ENCODE data around the gene RABGGTA.

- TF ChIP-seq EZH2 (IDR thresholded peaks at IDR 0.05; ENCODE audit: low read depth, unreplicated experiment) (no peak), ZNF114 (CRISPR knock-in tag; IDR thresholded peaks at IDR 0.05) (no peak), POLR2AphosphoS5 (IDR thresholded peaks at IDR 0.05; ENCODE audit: low read depth) (no peak), EZH2phosphoT487 (IDR thresholded peaks at IDR 0.05; ENCODE audit: unreplicated experiment) (no peak), JUNB (IDR thresholded peaks at IDR 0.05; ENCODE audit: unreplicated experiment) (no peak)
- TF ChIP-seq, protein P1, sequence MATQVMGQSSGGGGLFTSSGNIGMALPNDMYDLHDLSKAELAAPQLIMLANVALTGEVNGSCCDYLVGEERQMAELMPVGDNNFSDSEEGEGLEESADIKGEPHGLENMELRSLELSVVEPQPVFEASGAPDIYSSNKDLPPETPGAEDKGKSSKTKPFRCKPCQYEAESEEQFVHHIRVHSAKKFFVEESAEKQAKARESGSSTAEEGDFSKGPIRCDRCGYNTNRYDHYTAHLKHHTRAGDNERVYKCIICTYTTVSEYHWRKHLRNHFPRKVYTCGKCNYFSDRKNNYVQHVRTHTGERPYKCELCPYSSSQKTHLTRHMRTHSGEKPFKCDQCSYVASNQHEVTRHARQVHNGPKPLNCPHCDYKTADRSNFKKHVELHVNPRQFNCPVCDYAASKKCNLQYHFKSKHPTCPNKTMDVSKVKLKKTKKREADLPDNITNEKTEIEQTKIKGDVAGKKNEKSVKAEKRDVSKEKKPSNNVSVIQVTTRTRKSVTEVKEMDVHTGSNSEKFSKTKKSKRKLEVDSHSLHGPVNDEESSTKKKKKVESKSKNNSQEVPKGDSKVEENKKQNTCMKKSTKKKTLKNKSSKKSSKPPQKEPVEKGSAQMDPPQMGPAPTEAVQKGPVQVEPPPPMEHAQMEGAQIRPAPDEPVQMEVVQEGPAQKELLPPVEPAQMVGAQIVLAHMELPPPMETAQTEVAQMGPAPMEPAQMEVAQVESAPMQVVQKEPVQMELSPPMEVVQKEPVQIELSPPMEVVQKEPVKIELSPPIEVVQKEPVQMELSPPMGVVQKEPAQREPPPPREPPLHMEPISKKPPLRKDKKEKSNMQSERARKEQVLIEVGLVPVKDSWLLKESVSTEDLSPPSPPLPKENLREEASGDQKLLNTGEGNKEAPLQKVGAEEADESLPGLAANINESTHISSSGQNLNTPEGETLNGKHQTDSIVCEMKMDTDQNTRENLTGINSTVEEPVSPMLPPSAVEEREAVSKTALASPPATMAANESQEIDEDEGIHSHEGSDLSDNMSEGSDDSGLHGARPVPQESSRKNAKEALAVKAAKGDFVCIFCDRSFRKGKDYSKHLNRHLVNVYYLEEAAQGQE (IDR thresholded peaks at IDR 0.05; ENCODE audit: unreplicated experiment): no peak
- TF ChIP-seq, protein P2, sequence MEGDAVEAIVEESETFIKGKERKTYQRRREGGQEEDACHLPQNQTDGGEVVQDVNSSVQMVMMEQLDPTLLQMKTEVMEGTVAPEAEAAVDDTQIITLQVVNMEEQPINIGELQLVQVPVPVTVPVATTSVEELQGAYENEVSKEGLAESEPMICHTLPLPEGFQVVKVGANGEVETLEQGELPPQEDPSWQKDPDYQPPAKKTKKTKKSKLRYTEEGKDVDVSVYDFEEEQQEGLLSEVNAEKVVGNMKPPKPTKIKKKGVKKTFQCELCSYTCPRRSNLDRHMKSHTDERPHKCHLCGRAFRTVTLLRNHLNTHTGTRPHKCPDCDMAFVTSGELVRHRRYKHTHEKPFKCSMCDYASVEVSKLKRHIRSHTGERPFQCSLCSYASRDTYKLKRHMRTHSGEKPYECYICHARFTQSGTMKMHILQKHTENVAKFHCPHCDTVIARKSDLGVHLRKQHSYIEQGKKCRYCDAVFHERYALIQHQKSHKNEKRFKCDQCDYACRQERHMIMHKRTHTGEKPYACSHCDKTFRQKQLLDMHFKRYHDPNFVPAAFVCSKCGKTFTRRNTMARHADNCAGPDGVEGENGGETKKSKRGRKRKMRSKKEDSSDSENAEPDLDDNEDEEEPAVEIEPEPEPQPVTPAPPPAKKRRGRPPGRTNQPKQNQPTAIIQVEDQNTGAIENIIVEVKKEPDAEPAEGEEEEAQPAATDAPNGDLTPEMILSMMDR (conservative IDR thresholded peaks at IDR 0.05; ENCODE audit: low read depth in 2 of 2): no peak
Observed at GRCh38 chr14:24281636-24282035, 10.2 kb upstream of the RABGGTA start.

Data from GM23338 (cell line).